Effector memory CD8-positive, alpha-beta T cell (primary cell): Measurements from ENCODE around the gene IQCF6.
"Not testable (repeated sequence)": the region's sequence is repeated elsewhere in the genome, so short reads cannot be mapped to it uniquely, and the experiment has no call there.

ENCODE experiments used
- ATAC-seq: fragments of 150-1000 bp; cut with Tn5 transposase; replicated peaks from 2 replicates; pipeline ENCODE4 v1.10.0; 2021; ENCODE audit warnings: mild to moderate bottlenecking, moderate library complexity
- DNase-seq, 3 experiments: peaks; one replicate each; pipeline ENCODE4 v3.0.0; 2021
- H3K27ac Mint-ChIP-seq, 2 donors: one replicate each; pipeline ENCODE4 v1.8.0; 2022; ENCODE audit warnings: mild to moderate bottlenecking in 2 of 2, mixed read lengths in 2 of 2, moderate library complexity in 2 of 2
- H3K27me3 Mint-ChIP-seq, 2 donors: one replicate each; pipeline ENCODE4 v1.8.0; 2022; ENCODE audit warnings: mixed read lengths in 2 of 2
- H3K36me3 Mint-ChIP-seq: one replicate; pipeline ENCODE4 v1.8.0; 2022; ENCODE audit warnings: mild to moderate bottlenecking, moderate library complexity, mixed read lengths; ENCODE audit not compliant: insufficient read depth
- H3K4me1 Mint-ChIP-seq, 2 donors: one replicate each; pipeline ENCODE4 v1.8.0; 2022; ENCODE audit warnings: low read depth in 2 of 2, mixed read lengths in 2 of 2
- H3K4me3 Mint-ChIP-seq, 2 donors: one replicate each; pipeline ENCODE4 v1.8.0; 2022; ENCODE audit warnings: mild to moderate bottlenecking in 2 of 2, mixed read lengths in 2 of 2, moderate library complexity in 2 of 2
- H3K9me3 Mint-ChIP-seq, 2 donors: one replicate each; pipeline ENCODE4 v1.8.0; 2022; ENCODE audit warnings: mixed read lengths in 2 of 2

IQCF6 gene

GRCh38 chr3:51750878-51751277 lies 28.2 kb downstream of the IQCF6 start:
- H3K27ac Mint-ChIP-seq: no peak overlapping the region
- H3K4me3 Mint-ChIP-seq: no peak overlapping the region
- peaks cover 4 to 9% of the 10 kb centered on the region in 2 donors for H3K27me3 Mint-ChIP-seq
- peaks cover 0 to 1% of the 10 kb centered on the region in 2 donors for H3K4me1 Mint-ChIP-seq
- no peak for ATAC-seq
- H3K9me3 Mint-ChIP-seq: no peaks in the 10 kb centered on the region
- DNase-seq: no peak
- no peaks in the 10 kb centered on the region for H3K36me3 Mint-ChIP-seq

GRCh38 chr3:51748327-51748726 lies 30.7 kb downstream of the IQCF6 start:
- Mint-ChIP-seq H3K4me1 (peaks cover 0 to 1% of the 10 kb centered on the region in 2 donors), H3K4me3 (no peak overlapping the region), H3K27me3 (no peaks in the 10 kb centered on the region), H3K27ac (no peak overlapping the region), H3K9me3 (no peaks in the 10 kb centered on the region), H3K36me3 (no peaks in the 10 kb centered on the region)
- DNase-seq (no peak), ATAC-seq (no peak)

- Mint-ChIP-seq H3K9me3 (no peaks in the 10 kb centered on the region), H3K36me3 (no peaks in the 10 kb centered on the region), H3K4me1 (peaks cover 3 to 4% of the 10 kb centered on the region in 2 donors), H3K27me3 (no peaks in the 10 kb centered on the region), H3K27ac (no peak overlapping the region), H3K4me3 (no peak overlapping the region)
- DNase-seq: no peak
- ATAC-seq: no peak
Observed at GRCh38 chr3:51747840-51748239, 31.2 kb downstream of the IQCF6 start.

- ATAC-seq, H3K9me3 Mint-ChIP-seq, H3K4me1 Mint-ChIP-seq, DNase-seq, H3K36me3 Mint-ChIP-seq, H3K27ac Mint-ChIP-seq, H3K4me3 Mint-ChIP-seq: not testable (repeated sequence)
- peaks cover 10 to 13% of the 10 kb centered on the region in 2 donors for H3K27me3 Mint-ChIP-seq
Observed at GRCh38 chr3:51742978-51743377, 36.1 kb downstream of the IQCF6 start.

- H3K27me3 Mint-ChIP-seq: peaks cover 16 to 20% of the 10 kb centered on the region in 2 donors
- not testable (repeated sequence) for H3K4me3 Mint-ChIP-seq, DNase-seq, H3K9me3 Mint-ChIP-seq, H3K36me3 Mint-ChIP-seq, ATAC-seq, H3K27ac Mint-ChIP-seq, H3K4me1 Mint-ChIP-seq
Observed at GRCh38 chr3:51742320-51742719, 36.7 kb downstream of the IQCF6 start.

GRCh38 chr3:51739110-51739509 lies 39.9 kb downstream of the IQCF6 start:
- Mint-ChIP-seq H3K9me3 (no peaks in the 10 kb centered on the region), H3K27ac (no peak overlapping the region), H3K4me1 (peaks cover 5 to 18% of the 10 kb centered on the region in 2 donors)

GRCh38 chr3:51735950-51736349 lies 43.1 kb downstream of the IQCF6 start:
- Mint-ChIP-seq H3K4me3 (no peak overlapping the region), H3K36me3 (no peaks in the 10 kb centered on the region), H3K9me3 (no peaks in the 10 kb centered on the region), H3K4me1 (peaks cover 3 to 19% of the 10 kb centered on the region in 2 donors), H3K27ac (no peak overlapping the region), H3K27me3 (peaks cover 27 to 32% of the 10 kb centered on the region in 2 donors)
- ATAC-seq: no peak
- DNase-seq: no peak

More at GRCh38 chr3:51739110-51739509, 39.9 kb downstream of the IQCF6 start:
- DNase-seq (no peak), ATAC-seq (no peak)
- peaks cover 27 to 32% of the 10 kb centered on the region in 2 donors for H3K27me3 Mint-ChIP-seq
- no peak overlapping the region for H3K4me3 Mint-ChIP-seq
- H3K36me3 Mint-ChIP-seq: no peaks in the 10 kb centered on the region

- H3K9me3 Mint-ChIP-seq: no peaks in the 10 kb centered on the region
- peaks cover 27 to 32% of the 10 kb centered on the region in 2 donors for H3K27me3 Mint-ChIP-seq
- peaks cover 3 to 19% of the 10 kb centered on the region in 2 donors for H3K4me1 Mint-ChIP-seq
- no peak overlapping the region for H3K4me3 Mint-ChIP-seq
- ATAC-seq (no peak), DNase-seq (no peak)
- no peaks in the 10 kb centered on the region for H3K36me3 Mint-ChIP-seq
- no peak overlapping the region for H3K27ac Mint-ChIP-seq
Observed at GRCh38 chr3:51735039-51735438, 44.0 kb downstream of the IQCF6 start.

- Mint-ChIP-seq H3K36me3 (no peaks in the 10 kb centered on the region), H3K27ac (no peak overlapping the region), H3K4me1 (peaks cover 3 to 19% of the 10 kb centered on the region in 2 donors), H3K9me3 (no peaks in the 10 kb centered on the region), H3K27me3 (peaks cover 27 to 32% of the 10 kb centered on the region in 2 donors), H3K4me3 (no peak overlapping the region)
- DNase-seq: no peak
- peak; percentile 35 for ATAC-seq
Observed at GRCh38 chr3:51734572-51734907, 44.5 kb downstream of the IQCF6 start.

- Mint-ChIP-seq H3K4me3 (no peak overlapping the region), H3K27ac (no peak overlapping the region), H3K4me1 (peaks cover 3 to 19% of the 10 kb centered on the region in 2 donors), H3K36me3 (no peaks in the 10 kb centered on the region), H3K9me3 (no peaks in the 10 kb centered on the region), H3K27me3 (peaks cover 27 to 28% of the 10 kb centered on the region in 2 donors)
- DNase-seq (no peak), ATAC-seq (no peak)
Observed at GRCh38 chr3:51733859-51734571, 45.0 kb downstream of the IQCF6 start.

- no peak overlapping the region for H3K4me3 Mint-ChIP-seq
- no peak overlapping the region for H3K27ac Mint-ChIP-seq
- no peaks in the 10 kb centered on the region for H3K27me3 Mint-ChIP-seq
- no peaks in the 10 kb centered on the region for H3K36me3 Mint-ChIP-seq
- H3K9me3 Mint-ChIP-seq: no peaks in the 10 kb centered on the region
- H3K4me1 Mint-ChIP-seq: peaks cover 2 to 5% of the 10 kb centered on the region in 2 donors
- no peak for DNase-seq
- ATAC-seq: no peak
Observed at GRCh38 chr3:51729042-51729633, 49.9 kb downstream of the IQCF6 start.
